Measurements from ENCODE around the gene WWOX. TPM values are rescaled to one million over a fixed set of nuclear protein-coding genes. Genes with fewer than 3 reads are reported as not detected.

Gene WWOX
- total RNA-seq, 1 donor from 2014 or later: 7.3 TPM

GRCh38 chr16:78125112-78125844 is 25.8 kb downstream of the WWOX start:
- Histone ChIP-seq H3K27me3 (ENCODE audit: insufficient read depth, low read length) (no peaks in the 10 kb centered on the region), H3K36me3 (ENCODE audit: insufficient read depth, low read length) (no peaks in the 10 kb centered on the region), H4K20me1 (ENCODE audit: insufficient read depth, low read length) (no peaks in the 10 kb centered on the region), H3K4me2 (ENCODE audit: low read length) (no peak overlapping the region), H3K9ac (ENCODE audit: low read length) (no peak overlapping the region), H3K4me3 (ENCODE audit: insufficient read depth, low read depth, low read length) (no peak overlapping the region), H3K27ac (ENCODE audit: low read depth, low read length) (no peak overlapping the region), H2AFZ (ENCODE audit: low read depth, low read length) (no peak overlapping the region), H3K79me2 (ENCODE audit: insufficient read depth, low read length) (no peaks in the 10 kb centered on the region), H3K4me1 (ENCODE audit: insufficient read depth, low read length) (no peaks in the 10 kb centered on the region), H3K9me3 (ENCODE audit: insufficient read depth, low read depth, low read length) (no peaks in the 10 kb centered on the region)
- DNase-seq (ENCODE audit: low read depth) (no peak), FAIRE-seq (no peak)
- Mint-ChIP-seq H3K27me3 (ENCODE audit: low read depth, unreplicated experiment) (no peaks in the 10 kb centered on the region), H3K27ac (ENCODE audit: unreplicated experiment) (no peak overlapping the region), H3K4me1 (ENCODE audit: low read depth, unreplicated experiment) (peaks cover 2% of the 10 kb centered on the region), H3K9me3 (ENCODE audit: unreplicated experiment) (no peaks in the 10 kb centered on the region), H3K36me3 (ENCODE audit: low read depth, unreplicated experiment) (no peaks in the 10 kb centered on the region), H3K4me3 (ENCODE audit: unreplicated experiment) (no peak overlapping the region)
- TF ChIP-seq EZH2 (IDR thresholded peaks at IDR 0.05; ENCODE audit: insufficient read depth, low read length) (no peak), CTCF (IDR thresholded peaks at IDR 0.05; ENCODE audit: insufficient read depth, low read depth, low read length) (no peak)

- H3K27me3 ChIP-seq (ENCODE audit: insufficient read depth, low read length): no peaks in the 10 kb centered on the region
- H3K4me2 ChIP-seq (ENCODE audit: low read length): no peak overlapping the region
- H2AFZ ChIP-seq (ENCODE audit: low read depth, low read length): no peak overlapping the region
- H3K9ac ChIP-seq (ENCODE audit: low read length): no peak overlapping the region
- Mint-ChIP-seq H3K27me3 (ENCODE audit: low read depth, unreplicated experiment) (no peaks in the 10 kb centered on the region), H3K27ac (ENCODE audit: unreplicated experiment) (no peak overlapping the region), H3K4me1 (ENCODE audit: low read depth, unreplicated experiment) (peaks cover 2% of the 10 kb centered on the region), H3K4me3 (ENCODE audit: unreplicated experiment) (no peak overlapping the region), H3K36me3 (ENCODE audit: low read depth, unreplicated experiment) (no peaks in the 10 kb centered on the region), H3K9me3 (ENCODE audit: unreplicated experiment) (no peaks in the 10 kb centered on the region)
- DNase-seq (ENCODE audit: low read depth) (no peak), FAIRE-seq (no peak)
- no peaks in the 10 kb centered on the region for H4K20me1 ChIP-seq (ENCODE audit: insufficient read depth, low read length)
- no peak overlapping the region for H3K4me3 ChIP-seq (ENCODE audit: insufficient read depth, low read depth, low read length)
- no peaks in the 10 kb centered on the region for H3K4me1 ChIP-seq (ENCODE audit: insufficient read depth, low read length)
- no peaks in the 10 kb centered on the region for H3K9me3 ChIP-seq (ENCODE audit: insufficient read depth, low read depth, low read length)
- TF ChIP-seq EZH2 (IDR thresholded peaks at IDR 0.05; ENCODE audit: insufficient read depth, low read length) (no peak), CTCF (IDR thresholded peaks at IDR 0.05; ENCODE audit: insufficient read depth, low read depth, low read length) (no peak)
- H3K36me3 ChIP-seq (ENCODE audit: insufficient read depth, low read length): no peaks in the 10 kb centered on the region
- H3K79me2 ChIP-seq (ENCODE audit: insufficient read depth, low read length): no peaks in the 10 kb centered on the region
- no peak overlapping the region for H3K27ac ChIP-seq (ENCODE audit: low read depth, low read length)
These were observed 27.2 kb downstream of the WWOX start for GRCh38 chr16:78126662-78127061.

- no peaks in the 10 kb centered on the region for H3K9me3 ChIP-seq (ENCODE audit: insufficient read depth, low read depth, low read length)
- FAIRE-seq: no peak
- no peak overlapping the region for H3K4me2 ChIP-seq (ENCODE audit: low read length)
These were observed 27.7 kb downstream of the WWOX start for GRCh38 chr16:78127130-78127529.

More at GRCh38 chr16:78127130-78127529, 27.7 kb downstream of the WWOX start:
- TF ChIP-seq EZH2 (IDR thresholded peaks at IDR 0.05; ENCODE audit: insufficient read depth, low read length) (no peak), CTCF (IDR thresholded peaks at IDR 0.05; ENCODE audit: insufficient read depth, low read depth, low read length) (no peak)
- no peaks in the 10 kb centered on the region for H3K36me3 ChIP-seq (ENCODE audit: insufficient read depth, low read length)
- H2AFZ ChIP-seq (ENCODE audit: low read depth, low read length): no peak overlapping the region
- H3K4me1 ChIP-seq (ENCODE audit: insufficient read depth, low read length): no peaks in the 10 kb centered on the region
- no peaks in the 10 kb centered on the region for H3K27me3 ChIP-seq (ENCODE audit: insufficient read depth, low read length)
- H3K27me3 Mint-ChIP-seq (ENCODE audit: low read depth, unreplicated experiment): no peaks in the 10 kb centered on the region
- no peaks in the 10 kb centered on the region for H3K36me3 Mint-ChIP-seq (ENCODE audit: low read depth, unreplicated experiment)
- H3K4me3 Mint-ChIP-seq (ENCODE audit: unreplicated experiment): no peak overlapping the region
- no peaks in the 10 kb centered on the region for H3K9me3 Mint-ChIP-seq (ENCODE audit: unreplicated experiment)
- no peaks in the 10 kb centered on the region for H3K79me2 ChIP-seq (ENCODE audit: insufficient read depth, low read length)
- no peak overlapping the region for H3K27ac Mint-ChIP-seq (ENCODE audit: unreplicated experiment)
- peak; percentile 37 for DNase-seq (ENCODE audit: low read depth)
- peaks cover 2% of the 10 kb centered on the region for H3K4me1 Mint-ChIP-seq (ENCODE audit: low read depth, unreplicated experiment)
- no peak overlapping the region for H3K27ac ChIP-seq (ENCODE audit: low read depth, low read length)
- H4K20me1 ChIP-seq (ENCODE audit: insufficient read depth, low read length): no peaks in the 10 kb centered on the region
- H3K9ac ChIP-seq (ENCODE audit: low read length): no peak overlapping the region
- no peak overlapping the region for H3K4me3 ChIP-seq (ENCODE audit: insufficient read depth, low read depth, low read length)
